WTC11 (cell line): ENCODE data around the gene FBXL12. TPM values are rescaled to one million over a fixed set of nuclear protein-coding genes. Genes with fewer than 3 reads are reported as not detected.
"Not testable (repeated sequence)": the region's sequence is repeated elsewhere in the genome, so short reads cannot be mapped to it uniquely, and the experiment has no call there.

Experiments
- ATAC-seq: fragments of 200-7000 bp; cut with Tn5 transposase; 2 replicates; pipeline ENCODE4 v1.10.0; 2021; ENCODE audit warnings: mild to moderate bottlenecking, moderate library complexity
- CTCF ChIA-PET: fragments of 300-600 bp; sonication (Branson Sonifier 250); formaldehyde crosslinking; loops from one replicate; lab custom pipeline; 2021; ENCODE audit warnings: antibody characterized with exemption; lab: Charles Lee
- POLR2A ChIA-PET: fragments of 350-600 bp; sonication (Branson Sonifier 250); formaldehyde crosslinking; loops from one replicate; lab custom pipeline; 2021; ENCODE audit warnings: antibody characterized with exemption; lab: Charles Lee
- DNase-seq: peaks from one replicate; pipeline ENCODE4 v3.0.0; 2021; ENCODE audit warnings: low spot score
- H3K27ac Mint-ChIP-seq: 2 replicates; pipeline ENCODE4 v1.8.0; 2021; ENCODE audit warnings: mixed read lengths
- H3K27me3 Mint-ChIP-seq: 2 replicates; pipeline ENCODE4 v1.8.0; 2021; ENCODE audit warnings: low read depth, mild to moderate bottlenecking, moderate library complexity, mixed read lengths
- H3K36me3 Mint-ChIP-seq: 2 replicates; pipeline ENCODE4 v1.8.0; 2021; ENCODE audit warnings: mixed read lengths
- H3K4me1 Mint-ChIP-seq: 2 replicates; pipeline ENCODE4 v1.8.0; 2022; ENCODE audit warnings: mixed read lengths
- H3K4me3 Mint-ChIP-seq: 2 replicates; pipeline ENCODE4 v1.8.0; 2021; ENCODE audit warnings: mild to moderate bottlenecking, moderate library complexity, mixed read lengths
- H3K9me3 Mint-ChIP-seq: 2 replicates; pipeline ENCODE4 v1.8.0; 2021; ENCODE audit warnings: mixed read lengths
- CREM ChIP-seq: sonication (generic); formaldehyde crosslinking; IDR thresholded peaks from 2 replicates; pipeline ENCODE4 v1.8.1; 2022; ENCODE audit warnings: mild to moderate bottlenecking, missing genetic modification reagents, moderate library complexity
- E2F5 ChIP-seq: sonication (generic); formaldehyde crosslinking; IDR thresholded peaks from 2 replicates; pipeline ENCODE4 v1.8.1; 2022; ENCODE audit warnings: mild to moderate bottlenecking, moderate library complexity, missing genetic modification reagents
- EMX1 ChIP-seq: fragments of 250-450 bp; sonication (Bioruptor Pico); IDR thresholded peaks from 2 replicates; pipeline ENCODE4 v1.8.0; 2021; ENCODE audit warnings: mild to moderate bottlenecking
- GRHL2 ChIP-seq: fragments of 250-450 bp; sonication (Bioruptor Pico); IDR thresholded peaks from 2 replicates; pipeline ENCODE4 v1.8.0; 2022; ENCODE audit warnings: mild to moderate bottlenecking, moderate library complexity; ENCODE audit not compliant: insufficient replicate concordance, severe bottlenecking
- NFATC4 ChIP-seq: fragments of 250-450 bp; sonication (Bioruptor Pico); IDR thresholded peaks from 2 replicates; pipeline ENCODE4 v1.9.0; 2021; ENCODE audit warnings: mild to moderate bottlenecking
- NR2C2 ChIP-seq: sonication (generic); formaldehyde crosslinking; IDR thresholded peaks from 2 replicates; pipeline ENCODE4 v1.8.0; 2022; ENCODE audit warnings: mild to moderate bottlenecking, missing genetic modification reagents
- RELA ChIP-seq: sonication (generic); formaldehyde crosslinking; IDR thresholded peaks from 2 replicates; pipeline ENCODE4 v1.8.1; 2022; ENCODE audit warnings: missing genetic modification reagents, mild to moderate bottlenecking, borderline replicate concordance
- RORB ChIP-seq: fragments of 250-450 bp; sonication (Bioruptor Pico); IDR thresholded peaks from 2 replicates; pipeline ENCODE4 v1.9.0; 2021; ENCODE audit warnings: mild to moderate bottlenecking
- SMAD3 ChIP-seq: sonication (generic); formaldehyde crosslinking; IDR thresholded peaks from 2 replicates; pipeline ENCODE4 v1.8.0; 2022; ENCODE audit warnings: missing genetic modification reagents, mild to moderate bottlenecking, borderline replicate concordance
- TCF7 ChIP-seq: sonication (generic); formaldehyde crosslinking; IDR thresholded peaks from 2 replicates; pipeline ENCODE4 v1.8.0; 2022; ENCODE audit warnings: mild to moderate bottlenecking, low read depth, missing genetic modification reagents, moderate library complexity
- TEAD4 ChIP-seq: sonication (generic); formaldehyde crosslinking; IDR thresholded peaks from 2 replicates; pipeline ENCODE4 v1.8.0; 2022; ENCODE audit warnings: mild to moderate bottlenecking, missing genetic modification reagents
- USF2 ChIP-seq: sonication (generic); formaldehyde crosslinking; IDR thresholded peaks from 2 replicates; pipeline ENCODE4 v1.8.1; 2023; ENCODE audit warnings: mild to moderate bottlenecking, missing genetic modification reagents, moderate library complexity
- ZNF317 ChIP-seq: sonication (generic); formaldehyde crosslinking; IDR thresholded peaks from 2 replicates; pipeline ENCODE4 v1.8.1; 2023; ENCODE audit warnings: low read depth, mild to moderate bottlenecking, moderate library complexity, missing genetic modification reagents, borderline replicate concordance
- ZNF396 ChIP-seq: fragments of 250-450 bp; sonication (Bioruptor Pico); IDR thresholded peaks from 2 replicates; pipeline ENCODE4 v1.8.0; 2021; ENCODE audit warnings: mild to moderate bottlenecking, moderate library complexity, borderline replicate concordance
- total RNA-seq: library from RNA; stranded (reverse); gene quantifications from 3 replicates; pipeline ENCODE4 v1.2.3, GENCODE V29; 2021
- TF ChIP-seq, protein P1 (sequence below): sonication (generic); formaldehyde crosslinking; conservative IDR thresholded peaks from 2 replicates; pipeline ENCODE4 v1.8.1; 2023; ENCODE audit warnings: mild to moderate bottlenecking, low read depth, missing genetic modification reagents, moderate library complexity
- TF ChIP-seq, protein P2 (sequence below): sonication (generic); formaldehyde crosslinking; IDR thresholded peaks from 2 replicates; pipeline ENCODE4 v1.8.1; 2022; ENCODE audit warnings: low read depth, missing genetic modification reagents, borderline replicate concordance
- TF ChIP-seq, protein P3 (sequence below): sonication (generic); formaldehyde crosslinking; IDR thresholded peaks from 2 replicates; pipeline ENCODE4 v1.8.1; 2023; ENCODE audit warnings: mild to moderate bottlenecking, moderate library complexity, missing genetic modification reagents
- TF ChIP-seq, protein P4 (sequence below): sonication (generic); formaldehyde crosslinking; IDR thresholded peaks from 2 replicates; pipeline ENCODE4 v1.8.0; 2023; ENCODE audit warnings: missing genetic modification reagents
- TF ChIP-seq, protein P5 (sequence below): fragments of 250-450 bp; sonication (Bioruptor Pico); IDR thresholded peaks from 2 replicates; pipeline ENCODE4 v1.9.0; 2021; ENCODE audit warnings: mild to moderate bottlenecking
- TF ChIP-seq, protein P6 (sequence below): sonication (generic); formaldehyde crosslinking; IDR thresholded peaks from 2 replicates; pipeline ENCODE4 v1.8.1; 2023; ENCODE audit warnings: mild to moderate bottlenecking, missing genetic modification reagents, borderline replicate concordance

FBXL12 gene
- total RNA-seq, 1 experiment from 2014 or later, result 37.6 TPM

- no peak for TF ChIP-seq ZNF396 (CRISPR knock-in tag)
Measured at GRCh38 chr19:9789066-9789465, 29.8 kb downstream of the FBXL12 start (continued).

DNA sequence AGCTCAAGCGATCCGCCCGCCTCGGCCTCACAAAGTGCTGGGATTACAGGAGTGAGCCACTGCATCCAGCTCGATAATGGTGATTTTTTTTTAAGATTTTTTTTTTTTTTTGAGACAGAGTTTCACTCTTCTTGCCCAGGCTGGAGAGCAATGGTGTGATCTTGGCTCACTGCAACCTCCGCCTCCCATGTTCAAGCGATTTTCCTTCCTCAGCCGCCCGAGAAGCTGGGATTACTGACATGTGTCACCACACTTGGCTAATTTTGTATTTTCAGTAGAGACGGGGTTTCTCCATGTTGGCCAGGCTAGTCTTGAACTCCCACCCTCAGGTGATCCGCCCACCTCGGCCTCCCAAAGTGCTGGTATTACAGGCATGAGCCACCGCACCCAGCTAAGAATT lies 30.3 kb downstream of the FBXL12 start:
- POLR2A ChIA-PET, result interaction anchor here (0.7 kb wide), 1 partner anchor 37 kb away, joined by 3 read pairs; no protein-coding TSS in a partner anchor
- ATAC-seq, DNase-seq, H3K4me3 Mint-ChIP-seq, H3K36me3 Mint-ChIP-seq, H3K9me3 Mint-ChIP-seq, H3K27ac Mint-ChIP-seq, H3K27me3 Mint-ChIP-seq: not testable (repeated sequence)
- CTCF ChIA-PET, result interaction anchor here (1.0 to 1.4 kb wide), 2 partner anchors 155 to 163 kb away, joined by 3 to 7 read pairs; no protein-coding TSS in a partner anchor
- H3K4me1 Mint-ChIP-seq, result peaks cover 50% of the 10 kb centered on the region

GRCh38 chr19:9786819-9787218 lies 32.1 kb downstream of the FBXL12 start:
- CTCF ChIA-PET, result no interaction called here
- ATAC-seq (no peak), DNase-seq (no peak)
- Mint-ChIP-seq H3K27me3 (no peaks in the 10 kb centered on the region), H3K4me1 (peaks cover 51% of the 10 kb centered on the region), H3K36me3 (no peaks in the 10 kb centered on the region), H3K9me3 (no peaks in the 10 kb centered on the region), H3K27ac (peak overlapping the region; percentile 96), H3K4me3 (peak overlapping the region; percentile 65)
- TF ChIP-seq NFATC4, result no peak
- TF ChIP-seq, protein P1, sequence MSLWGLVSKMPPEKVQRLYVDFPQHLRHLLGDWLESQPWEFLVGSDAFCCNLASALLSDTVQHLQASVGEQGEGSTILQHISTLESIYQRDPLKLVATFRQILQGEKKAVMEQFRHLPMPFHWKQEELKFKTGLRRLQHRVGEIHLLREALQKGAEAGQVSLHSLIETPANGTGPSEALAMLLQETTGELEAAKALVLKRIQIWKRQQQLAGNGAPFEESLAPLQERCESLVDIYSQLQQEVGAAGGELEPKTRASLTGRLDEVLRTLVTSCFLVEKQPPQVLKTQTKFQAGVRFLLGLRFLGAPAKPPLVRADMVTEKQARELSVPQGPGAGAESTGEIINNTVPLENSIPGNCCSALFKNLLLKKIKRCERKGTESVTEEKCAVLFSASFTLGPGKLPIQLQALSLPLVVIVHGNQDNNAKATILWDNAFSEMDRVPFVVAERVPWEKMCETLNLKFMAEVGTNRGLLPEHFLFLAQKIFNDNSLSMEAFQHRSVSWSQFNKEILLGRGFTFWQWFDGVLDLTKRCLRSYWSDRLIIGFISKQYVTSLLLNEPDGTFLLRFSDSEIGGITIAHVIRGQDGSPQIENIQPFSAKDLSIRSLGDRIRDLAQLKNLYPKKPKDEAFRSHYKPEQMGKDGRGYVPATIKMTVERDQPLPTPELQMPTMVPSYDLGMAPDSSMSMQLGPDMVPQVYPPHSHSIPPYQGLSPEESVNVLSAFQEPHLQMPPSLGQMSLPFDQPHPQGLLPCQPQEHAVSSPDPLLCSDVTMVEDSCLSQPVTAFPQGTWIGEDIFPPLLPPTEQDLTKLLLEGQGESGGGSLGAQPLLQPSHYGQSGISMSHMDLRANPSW (CRISPR knock-in tag), result no peak
- TF ChIP-seq, protein P2, sequence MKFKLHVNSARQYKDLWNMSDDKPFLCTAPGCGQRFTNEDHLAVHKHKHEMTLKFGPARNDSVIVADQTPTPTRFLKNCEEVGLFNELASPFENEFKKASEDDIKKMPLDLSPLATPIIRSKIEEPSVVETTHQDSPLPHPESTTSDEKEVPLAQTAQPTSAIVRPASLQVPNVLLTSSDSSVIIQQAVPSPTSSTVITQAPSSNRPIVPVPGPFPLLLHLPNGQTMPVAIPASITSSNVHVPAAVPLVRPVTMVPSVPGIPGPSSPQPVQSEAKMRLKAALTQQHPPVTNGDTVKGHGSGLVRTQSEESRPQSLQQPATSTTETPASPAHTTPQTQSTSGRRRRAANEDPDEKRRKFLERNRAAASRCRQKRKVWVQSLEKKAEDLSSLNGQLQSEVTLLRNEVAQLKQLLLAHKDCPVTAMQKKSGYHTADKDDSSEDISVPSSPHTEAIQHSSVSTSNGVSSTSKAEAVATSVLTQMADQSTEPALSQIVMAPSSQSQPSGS, result no peak
- TF ChIP-seq TEAD4 (CRISPR knock-in tag), result no peak
- no peak for TF ChIP-seq TCF7 (CRISPR knock-in tag)
- no peak for TF ChIP-seq RORB
- TF ChIP-seq USF2 (CRISPR knock-in tag), result no peak
- TF ChIP-seq ZNF317, result no peak
- TF ChIP-seq, protein P3, sequence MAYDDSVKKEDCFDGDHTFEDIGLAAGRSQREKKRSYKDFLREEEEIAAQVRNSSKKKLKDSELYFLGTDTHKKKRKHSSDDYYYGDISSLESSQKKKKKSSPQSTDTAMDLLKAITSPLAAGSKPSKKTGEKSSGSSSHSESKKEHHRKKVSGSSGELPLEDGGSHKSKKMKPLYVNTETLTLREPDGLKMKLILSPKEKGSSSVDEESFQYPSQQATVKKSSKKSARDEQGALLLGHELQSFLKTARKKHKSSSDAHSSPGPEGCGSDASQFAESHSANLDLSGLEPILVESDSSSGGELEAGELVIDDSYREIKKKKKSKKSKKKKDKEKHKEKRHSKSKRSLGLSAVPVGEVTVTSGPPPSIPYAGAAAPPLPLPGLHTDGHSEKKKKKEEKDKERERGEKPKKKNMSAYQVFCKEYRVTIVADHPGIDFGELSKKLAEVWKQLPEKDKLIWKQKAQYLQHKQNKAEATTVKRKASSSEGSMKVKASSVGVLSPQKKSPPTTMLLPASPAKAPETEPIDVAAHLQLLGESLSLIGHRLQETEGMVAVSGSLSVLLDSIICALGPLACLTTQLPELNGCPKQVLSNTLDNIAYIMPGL (CRISPR knock-in tag), result no peak
- no peak for TF ChIP-seq E2F5 (CRISPR knock-in tag)
- no peak for TF ChIP-seq NR2C2 (CRISPR knock-in tag)
- TF ChIP-seq SMAD3 (CRISPR knock-in tag), result no peak
- no peak for TF ChIP-seq EMX1 (CRISPR knock-in tag)
- TF ChIP-seq, protein P4, sequence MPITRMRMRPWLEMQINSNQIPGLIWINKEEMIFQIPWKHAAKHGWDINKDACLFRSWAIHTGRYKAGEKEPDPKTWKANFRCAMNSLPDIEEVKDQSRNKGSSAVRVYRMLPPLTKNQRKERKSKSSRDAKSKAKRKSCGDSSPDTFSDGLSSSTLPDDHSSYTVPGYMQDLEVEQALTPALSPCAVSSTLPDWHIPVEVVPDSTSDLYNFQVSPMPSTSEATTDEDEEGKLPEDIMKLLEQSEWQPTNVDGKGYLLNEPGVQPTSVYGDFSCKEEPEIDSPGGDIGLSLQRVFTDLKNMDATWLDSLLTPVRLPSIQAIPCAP, result no peak
- TF ChIP-seq GRHL2 (CRISPR knock-in tag), result no peak
- no peak for TF ChIP-seq RELA (CRISPR knock-in tag)
- TF ChIP-seq, protein P5, sequence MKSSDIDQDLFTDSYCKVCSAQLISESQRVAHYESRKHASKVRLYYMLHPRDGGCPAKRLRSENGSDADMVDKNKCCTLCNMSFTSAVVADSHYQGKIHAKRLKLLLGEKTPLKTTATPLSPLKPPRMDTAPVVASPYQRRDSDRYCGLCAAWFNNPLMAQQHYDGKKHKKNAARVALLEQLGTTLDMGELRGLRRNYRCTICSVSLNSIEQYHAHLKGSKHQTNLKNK, result no peak
- no peak for TF ChIP-seq CREM (CRISPR knock-in tag)
- TF ChIP-seq, protein P6, sequence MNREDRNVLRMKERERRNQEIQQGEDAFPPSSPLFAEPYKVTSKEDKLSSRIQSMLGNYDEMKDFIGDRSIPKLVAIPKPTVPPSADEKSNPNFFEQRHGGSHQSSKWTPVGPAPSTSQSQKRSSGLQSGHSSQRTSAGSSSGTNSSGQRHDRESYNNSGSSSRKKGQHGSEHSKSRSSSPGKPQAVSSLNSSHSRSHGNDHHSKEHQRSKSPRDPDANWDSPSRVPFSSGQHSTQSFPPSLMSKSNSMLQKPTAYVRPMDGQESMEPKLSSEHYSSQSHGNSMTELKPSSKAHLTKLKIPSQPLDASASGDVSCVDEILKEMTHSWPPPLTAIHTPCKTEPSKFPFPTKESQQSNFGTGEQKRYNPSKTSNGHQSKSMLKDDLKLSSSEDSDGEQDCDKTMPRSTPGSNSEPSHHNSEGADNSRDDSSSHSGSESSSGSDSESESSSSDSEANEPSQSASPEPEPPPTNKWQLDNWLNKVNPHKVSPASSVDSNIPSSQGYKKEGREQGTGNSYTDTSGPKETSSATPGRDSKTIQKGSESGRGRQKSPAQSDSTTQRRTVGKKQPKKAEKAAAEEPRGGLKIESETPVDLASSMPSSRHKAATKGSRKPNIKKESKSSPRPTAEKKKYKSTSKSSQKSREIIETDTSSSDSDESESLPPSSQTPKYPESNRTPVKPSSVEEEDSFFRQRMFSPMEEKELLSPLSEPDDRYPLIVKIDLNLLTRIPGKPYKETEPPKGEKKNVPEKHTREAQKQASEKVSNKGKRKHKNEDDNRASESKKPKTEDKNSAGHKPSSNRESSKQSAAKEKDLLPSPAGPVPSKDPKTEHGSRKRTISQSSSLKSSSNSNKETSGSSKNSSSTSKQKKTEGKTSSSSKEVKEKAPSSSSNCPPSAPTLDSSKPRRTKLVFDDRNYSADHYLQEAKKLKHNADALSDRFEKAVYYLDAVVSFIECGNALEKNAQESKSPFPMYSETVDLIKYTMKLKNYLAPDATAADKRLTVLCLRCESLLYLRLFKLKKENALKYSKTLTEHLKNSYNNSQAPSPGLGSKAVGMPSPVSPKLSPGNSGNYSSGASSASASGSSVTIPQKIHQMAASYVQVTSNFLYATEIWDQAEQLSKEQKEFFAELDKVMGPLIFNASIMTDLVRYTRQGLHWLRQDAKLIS (CRISPR knock-in tag), result no peak
- POLR2A ChIA-PET, result no interaction called here
